ENCODE results near the gene OR52I1. TPM values are rescaled to one million over a fixed set of nuclear protein-coding genes. Genes with fewer than 3 reads are reported as not detected.

The OR52I1 gene, protein sequence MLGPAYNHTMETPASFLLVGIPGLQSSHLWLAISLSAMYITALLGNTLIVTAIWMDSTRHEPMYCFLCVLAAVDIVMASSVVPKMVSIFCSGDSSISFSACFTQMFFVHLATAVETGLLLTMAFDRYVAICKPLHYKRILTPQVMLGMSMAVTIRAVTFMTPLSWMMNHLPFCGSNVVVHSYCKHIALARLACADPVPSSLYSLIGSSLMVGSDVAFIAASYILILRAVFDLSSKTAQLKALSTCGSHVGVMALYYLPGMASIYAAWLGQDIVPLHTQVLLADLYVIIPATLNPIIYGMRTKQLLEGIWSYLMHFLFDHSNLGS
- total RNA-seq (2022; extraction: Qiagen RNA extraction; ENCODE audit: low read depth), result not detected in 5 replicates

GRCh38 chr11:4593739-4594138 is at the start of gene OR52I1:
OR52I1 (plus strand) TSS chr11:4594039; CDS start chr11:4594039, 0 bp downstream.

GRCh38 chr11:4544891-4545290 is 48.9 kb upstream of the OR52I1 start, which contains the start of gene OR52M1:
OR52M1 (plus strand) TSS chr11:4545191; CDS start chr11:4545191, 0 bp downstream.

DNA sequence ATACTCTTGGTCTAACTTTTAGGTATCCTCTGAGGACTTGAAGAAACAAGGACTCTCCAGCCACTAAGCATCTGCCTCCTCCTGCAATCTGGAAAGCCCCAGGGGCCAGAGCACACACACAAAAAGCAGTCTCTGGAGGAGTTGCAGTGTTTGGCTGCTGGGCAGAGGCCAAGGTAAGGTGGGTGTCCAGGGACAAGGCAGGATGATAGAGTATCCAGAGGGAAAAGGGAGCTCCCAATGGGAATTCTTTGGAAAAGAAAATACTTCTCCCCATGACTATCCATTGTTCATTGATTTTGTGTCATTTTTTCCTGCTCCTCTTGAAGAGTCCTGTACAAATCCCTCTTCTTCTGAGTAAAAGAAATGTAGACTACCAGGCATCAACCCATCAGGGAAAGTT is 12.4 kb upstream of the OR52I1 start, which contains the start of gene OR52I2:
TSS of gene OR52I2 (plus strand) at position 301 of the 400 bp plus-strand sequence.

DNA sequence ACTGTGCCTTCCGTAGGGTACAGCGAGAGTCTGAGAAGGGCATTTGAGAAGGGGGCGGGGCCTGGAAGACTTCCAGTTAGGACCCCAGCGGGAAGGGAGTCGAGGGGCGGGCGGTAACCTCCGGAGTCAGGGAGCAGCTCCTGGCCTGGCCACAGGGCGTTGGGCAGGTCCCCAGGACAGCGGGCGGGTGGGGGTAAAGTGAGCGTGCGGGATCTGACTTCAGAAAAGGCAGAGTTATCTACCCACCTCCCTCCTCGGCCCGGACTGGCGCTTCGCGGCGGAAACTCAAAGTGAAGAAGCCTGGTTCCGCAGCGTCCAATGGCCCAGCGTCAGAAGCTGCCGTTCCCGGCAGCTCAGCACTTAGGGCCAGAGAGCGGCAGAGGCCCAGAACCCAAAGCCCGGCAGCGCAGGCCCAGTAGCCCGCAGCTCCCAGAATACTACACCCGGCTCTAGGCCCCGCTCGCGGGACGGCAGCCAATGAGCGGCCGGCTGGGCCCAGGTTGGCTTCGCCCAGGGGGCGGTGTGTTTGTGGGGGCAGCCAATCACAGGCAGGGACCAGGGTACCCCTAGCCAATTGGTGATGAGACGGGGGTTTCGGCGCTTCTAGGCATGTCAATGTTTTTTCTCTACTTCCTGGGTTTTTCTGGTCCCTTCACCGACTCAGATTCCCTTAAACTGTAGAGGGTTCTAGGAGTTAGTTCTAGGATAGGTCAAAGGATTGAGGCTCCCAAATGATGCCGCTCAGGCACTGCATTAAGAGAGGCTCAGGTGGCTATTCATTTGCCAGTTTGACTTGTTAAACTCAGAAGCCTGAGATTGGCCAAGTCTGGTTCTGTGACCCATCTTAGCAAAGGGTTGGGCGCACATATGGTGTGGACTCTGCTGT is 14.2 kb downstream of the OR52I1 start, which contains the start of gene TRIM68:
TSS of gene TRIM68 (minus strand) at position 451 of the 886 bp plus-strand sequence. CDS start 2,727 bp downstream, outside the sequence.

DNA sequence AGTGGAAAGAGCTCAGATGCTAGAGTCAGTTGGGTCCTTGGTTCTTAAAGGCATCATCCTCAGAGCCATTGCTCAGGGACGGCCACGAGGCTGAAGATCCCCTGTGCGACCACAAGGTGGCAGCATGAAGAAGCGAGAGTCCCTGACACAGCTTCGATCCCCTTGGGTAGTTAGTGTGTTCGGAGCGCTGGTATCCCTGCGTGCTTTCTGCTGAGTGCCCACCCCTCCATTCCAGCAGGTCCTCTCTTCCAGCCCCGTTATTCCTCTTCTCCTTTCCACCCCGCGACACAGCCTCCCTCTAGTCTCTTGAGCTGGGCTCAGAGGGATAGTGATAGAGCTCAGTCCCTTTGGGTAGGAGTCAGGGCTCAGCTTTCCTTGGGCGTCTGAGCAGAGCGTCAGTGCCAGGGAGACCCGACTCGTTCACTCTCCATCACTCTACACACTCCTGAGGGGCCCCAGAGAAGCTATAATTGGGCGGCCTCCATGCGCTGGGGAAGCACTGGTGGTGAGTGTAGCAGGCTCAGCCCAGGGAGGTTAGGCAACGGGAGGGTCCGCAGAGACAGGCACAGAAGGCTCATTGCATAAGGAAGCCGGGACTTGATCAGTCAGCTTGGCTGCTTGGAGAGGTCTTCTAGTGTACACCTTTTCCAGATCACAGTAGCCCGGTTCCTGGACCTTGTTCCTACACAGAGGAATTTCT is 43.3 kb downstream of the OR52I1 start, which contains the start of gene OR51D1:
TSS of gene OR51D1 (plus strand) at position 516 of the 700 bp plus-strand sequence. CDS start 2,314 bp downstream, outside the sequence.

GRCh38 chr11:4643682-4644081 is 49.8 kb downstream of the OR52I1 start, which contains the start of gene OR51E1:
OR51E1 (plus strand) TSS chr11:4643982; CDS start chr11:4652527, 8,545 bp downstream.

Other genes starting within 250 kb of the OR52I1 start
- not detected in 5 replicates for gene OR52B4, start 225.7 kb upstream of the OR52I1 start, total RNA-seq (2022; extraction: Qiagen RNA extraction; ENCODE audit: low read depth)
- gene TRIM21, start 200.3 kb upstream of the OR52I1 start, total RNA-seq (2022; extraction: Qiagen RNA extraction; ENCODE audit: low read depth), result 18.0 to 24.6 TPM (median 20.7 TPM) in 5 replicates
- not detected in 5 replicates for gene OR52K2, start 144.7 kb upstream of the OR52I1 start, total RNA-seq (2022; extraction: Qiagen RNA extraction; ENCODE audit: low read depth)
- not detected in 5 replicates for gene OR52K1, start 111.4 kb upstream of the OR52I1 start, total RNA-seq (2022; extraction: Qiagen RNA extraction; ENCODE audit: low read depth)
- not detected in 5 replicates for gene OR52M1, start 48.8 kb upstream of the OR52I1 start, total RNA-seq (2022; extraction: Qiagen RNA extraction; ENCODE audit: low read depth)
- not detected in 5 replicates for gene OR52I2, start 12.3 kb upstream of the OR52I1 start, total RNA-seq (2022; extraction: Qiagen RNA extraction; ENCODE audit: low read depth)
- gene TRIM68, start 14.2 kb downstream of the OR52I1 start, total RNA-seq (2022; extraction: Qiagen RNA extraction; ENCODE audit: low read depth), result 8.0 to 10.8 TPM (median 9.3 TPM) in 5 replicates
- not detected in 5 replicates for gene OR51D1, start 43.4 kb downstream of the OR52I1 start, total RNA-seq (2022; extraction: Qiagen RNA extraction; ENCODE audit: low read depth)
- gene OR51E1, start 49.9 kb downstream of the OR52I1 start, total RNA-seq (2022; extraction: Qiagen RNA extraction; ENCODE audit: low read depth), result not detected in 5 replicates
- gene OR51E2, start 103.8 kb downstream of the OR52I1 start, total RNA-seq (2022; extraction: Qiagen RNA extraction; ENCODE audit: low read depth), result 0.02 to 0.14 TPM in 2 of 5 replicates, not detected in the others
- not detected in 5 replicates for gene MMP26, start 110.7 kb downstream of the OR52I1 start, total RNA-seq (2022; extraction: Qiagen RNA extraction; ENCODE audit: low read depth)
- gene OR51F1, start 175.9 kb downstream of the OR52I1 start, total RNA-seq (2022; extraction: Qiagen RNA extraction; ENCODE audit: low read depth), result not detected in 5 replicates
- not detected in 5 replicates for gene OR52R1, start 210.3 kb downstream of the OR52I1 start, total RNA-seq (2022; extraction: Qiagen RNA extraction; ENCODE audit: low read depth)
- not detected in 5 replicates for gene OR51F2, start 227.3 kb downstream of the OR52I1 start, total RNA-seq (2022; extraction: Qiagen RNA extraction; ENCODE audit: low read depth)